Astrocyte of the spinal cord (primary cell): Measurements from ENCODE around the gene TSPAN32.

Experiments used
- DNase-seq: peaks from one replicate; pipeline ENCODE4 v3.0.0; 2011; ENCODE audit warnings: low read depth, low spot score
- H3K4me3 ChIP-seq: 2 replicates; pipeline ENCODE4 v1.5.1; 2011; ENCODE audit warnings: low read depth, mild to moderate bottlenecking, low read length, moderate library complexity
- in situ Hi-C: cut with HindIII; loops from 2 replicates; pipeline ENCODE4 v1.10.0; 2017; ENCODE audit warnings: low sequenced_read_pairs
- TF ChIP-seq, protein P1 (sequence below): IDR thresholded peaks from 2 replicates; pipeline ENCODE4 v1.5.1; 2012; ENCODE audit warnings: low read depth, mild to moderate bottlenecking, low read length, inconsistent platforms

The TSPAN32 gene

DNA sequence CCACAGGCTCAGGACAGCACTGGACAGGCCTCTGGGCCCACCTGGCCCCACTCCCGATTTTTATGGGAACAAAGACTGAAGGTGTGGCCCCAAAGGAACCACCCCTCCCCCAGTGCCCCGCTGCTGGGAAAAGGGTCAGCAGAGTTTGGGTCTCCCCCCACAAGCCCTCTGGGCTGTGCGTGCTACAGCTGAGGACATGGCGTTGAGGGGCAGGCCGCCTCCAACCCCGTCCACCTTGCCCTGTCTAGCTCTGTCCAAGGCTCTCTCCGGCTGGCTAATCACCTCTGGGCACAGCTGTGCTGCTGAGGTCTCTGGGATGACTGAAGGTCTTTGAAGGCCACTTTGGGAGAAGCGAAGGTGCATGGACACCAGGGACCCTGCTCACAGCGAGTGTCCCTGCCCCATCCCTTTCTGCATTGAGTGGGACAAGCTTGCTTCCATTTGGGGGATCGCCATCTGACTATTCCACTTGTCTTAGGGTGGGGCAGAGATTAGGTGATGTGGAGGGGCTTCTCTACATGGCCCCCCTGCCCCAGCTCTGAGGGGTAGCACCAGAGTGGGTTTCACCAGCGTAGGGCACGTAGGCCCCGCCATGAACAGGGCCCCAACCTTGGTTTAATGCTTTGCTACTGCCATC is 38.0 kb upstream of the TSPAN32 start:
- no peak for DNase-seq
- no peak overlapping the region for H3K4me3 ChIP-seq
- in situ Hi-C loops = no loop called here
- TF ChIP-seq, protein P1, sequence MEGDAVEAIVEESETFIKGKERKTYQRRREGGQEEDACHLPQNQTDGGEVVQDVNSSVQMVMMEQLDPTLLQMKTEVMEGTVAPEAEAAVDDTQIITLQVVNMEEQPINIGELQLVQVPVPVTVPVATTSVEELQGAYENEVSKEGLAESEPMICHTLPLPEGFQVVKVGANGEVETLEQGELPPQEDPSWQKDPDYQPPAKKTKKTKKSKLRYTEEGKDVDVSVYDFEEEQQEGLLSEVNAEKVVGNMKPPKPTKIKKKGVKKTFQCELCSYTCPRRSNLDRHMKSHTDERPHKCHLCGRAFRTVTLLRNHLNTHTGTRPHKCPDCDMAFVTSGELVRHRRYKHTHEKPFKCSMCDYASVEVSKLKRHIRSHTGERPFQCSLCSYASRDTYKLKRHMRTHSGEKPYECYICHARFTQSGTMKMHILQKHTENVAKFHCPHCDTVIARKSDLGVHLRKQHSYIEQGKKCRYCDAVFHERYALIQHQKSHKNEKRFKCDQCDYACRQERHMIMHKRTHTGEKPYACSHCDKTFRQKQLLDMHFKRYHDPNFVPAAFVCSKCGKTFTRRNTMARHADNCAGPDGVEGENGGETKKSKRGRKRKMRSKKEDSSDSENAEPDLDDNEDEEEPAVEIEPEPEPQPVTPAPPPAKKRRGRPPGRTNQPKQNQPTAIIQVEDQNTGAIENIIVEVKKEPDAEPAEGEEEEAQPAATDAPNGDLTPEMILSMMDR = no peak

DNA sequence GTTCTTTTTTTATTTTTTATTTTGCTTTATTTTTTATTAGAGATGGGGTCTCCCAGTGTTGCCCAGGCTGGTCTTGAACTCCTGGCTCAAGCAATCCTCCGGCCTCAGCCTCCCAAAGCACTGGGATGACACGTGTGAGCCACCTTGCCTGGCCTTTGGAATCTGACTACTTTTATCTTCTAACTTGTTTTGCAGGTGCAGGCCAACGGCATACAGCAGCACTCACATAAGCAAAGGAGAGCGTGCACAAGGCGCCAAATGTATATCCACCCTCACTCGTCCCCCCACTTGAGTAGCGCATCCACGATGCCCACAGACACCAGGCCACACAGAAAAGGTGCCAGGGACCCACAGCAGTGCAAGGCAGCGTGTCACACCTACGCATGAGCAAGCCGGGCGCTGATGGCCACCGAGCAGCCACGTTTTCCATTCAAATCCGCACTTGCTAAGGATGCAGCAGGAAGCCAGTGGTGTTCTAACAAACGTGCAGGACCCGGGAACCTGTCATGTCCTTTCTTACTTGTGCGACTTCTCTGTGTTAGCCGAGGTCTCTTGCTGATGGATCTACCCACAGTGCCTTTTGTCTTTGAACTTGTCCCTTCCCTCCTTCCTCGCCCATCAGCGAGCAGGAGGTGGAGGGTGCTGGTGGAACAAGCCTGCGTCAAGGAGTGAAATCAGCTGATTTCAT is 37.3 kb upstream of the TSPAN32 start:
- TF ChIP-seq, protein P1 = no peak
- DNase-seq = no peak
- no peak overlapping the region for H3K4me3 ChIP-seq
- in situ Hi-C loops = no loop called here

DNA sequence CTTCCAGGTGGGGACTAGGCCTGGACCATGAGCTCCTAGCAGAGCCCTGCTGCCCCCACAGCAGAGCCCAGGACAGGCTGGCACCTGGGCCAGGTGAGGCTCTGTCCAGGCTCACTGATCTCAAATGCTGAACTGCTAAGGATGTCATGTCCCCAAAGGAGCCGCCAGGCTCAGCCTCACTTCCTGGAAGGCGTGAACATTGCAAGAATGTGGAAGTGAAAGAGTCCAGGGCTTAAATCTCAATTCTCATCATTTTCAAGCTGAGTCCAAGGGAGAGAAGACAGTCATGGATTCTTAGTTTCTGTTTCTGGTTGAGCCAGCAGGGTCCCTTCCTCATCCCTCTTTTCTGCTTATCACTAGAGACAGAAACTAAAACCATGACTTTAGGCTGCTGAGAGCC is 36.4 kb upstream of the TSPAN32 start:
- in situ Hi-C loops = no loop called here
- TF ChIP-seq, protein P1 = no peak
- no peak for DNase-seq
- H3K4me3 ChIP-seq = no peak overlapping the region

DNA sequence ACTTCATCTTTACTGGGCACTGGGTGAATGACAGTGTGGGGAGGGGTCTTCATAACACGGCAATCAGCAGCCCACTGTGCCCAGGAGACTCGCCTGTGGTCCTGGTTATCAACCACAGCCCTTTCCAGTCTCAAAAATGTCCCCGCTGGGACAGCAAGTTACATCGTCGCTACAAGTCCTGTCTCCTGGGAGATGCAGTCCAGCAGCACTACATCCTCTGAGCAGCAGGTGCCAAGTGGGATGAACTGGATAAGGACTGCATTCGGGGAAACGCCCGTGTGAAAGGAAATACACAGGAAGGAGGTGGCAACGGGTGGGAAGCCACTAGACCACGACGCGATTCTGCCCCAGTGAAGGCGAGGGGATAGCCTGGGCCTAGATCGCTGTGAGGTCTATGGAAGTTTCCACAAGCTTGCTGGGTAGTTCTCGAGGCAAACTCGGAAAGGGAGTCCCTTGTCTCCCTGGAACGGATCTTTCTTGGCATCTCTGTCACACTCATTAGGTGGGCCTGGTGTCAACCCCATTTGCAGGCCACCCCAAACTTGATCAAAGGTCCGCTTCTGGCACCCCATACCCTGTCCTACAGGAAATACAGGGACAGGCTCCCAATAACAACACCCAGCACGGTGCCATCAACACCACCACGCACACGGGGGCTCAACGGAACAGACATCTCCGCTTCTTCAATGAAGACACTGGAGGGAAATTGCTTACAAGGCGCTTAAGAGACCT is 35.8 kb upstream of the TSPAN32 start:
- TF ChIP-seq, protein P1 = no peak
- H3K4me3 ChIP-seq = no peak overlapping the region
- no peak for DNase-seq
- in situ Hi-C loops = no loop called here

DNA sequence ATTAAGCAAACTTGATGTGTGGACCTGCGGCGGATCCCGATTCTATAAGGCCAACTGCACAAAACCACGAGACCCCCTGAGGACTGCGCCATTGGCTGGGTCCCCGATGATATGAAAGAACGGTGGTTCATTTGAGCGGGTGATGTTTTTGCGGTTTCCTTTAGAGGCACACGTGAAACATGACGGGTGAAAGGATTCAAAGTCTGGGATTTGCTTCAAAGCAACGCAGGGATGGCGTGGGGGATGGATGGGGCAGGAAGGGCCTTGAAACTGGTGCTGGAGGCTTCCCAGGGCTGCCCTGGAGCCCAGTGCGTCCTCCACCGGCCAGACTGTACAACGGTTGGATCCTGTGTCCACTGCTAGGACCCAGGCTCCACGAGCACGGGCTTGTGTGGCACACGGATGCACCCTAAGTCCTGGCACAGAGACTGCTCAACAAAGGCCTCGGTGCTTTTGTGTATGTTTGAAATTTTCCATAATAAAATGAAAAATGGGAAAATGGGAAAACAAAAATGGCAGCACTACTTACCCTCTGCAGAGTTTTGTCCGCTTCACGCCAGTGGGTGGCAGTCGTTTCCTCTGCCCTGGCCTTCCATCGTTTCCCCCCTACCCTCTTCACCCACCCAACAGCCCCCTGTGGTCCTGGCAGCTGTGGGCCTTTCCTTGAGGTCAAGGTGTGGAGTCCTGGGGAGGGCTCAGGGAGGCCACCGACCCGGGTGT is 35.1 kb upstream of the TSPAN32 start:
- in situ Hi-C loops = no loop called here
- DNase-seq = no peak
- H3K4me3 ChIP-seq = no peak overlapping the region
- TF ChIP-seq, protein P1 = no peak

DNA sequence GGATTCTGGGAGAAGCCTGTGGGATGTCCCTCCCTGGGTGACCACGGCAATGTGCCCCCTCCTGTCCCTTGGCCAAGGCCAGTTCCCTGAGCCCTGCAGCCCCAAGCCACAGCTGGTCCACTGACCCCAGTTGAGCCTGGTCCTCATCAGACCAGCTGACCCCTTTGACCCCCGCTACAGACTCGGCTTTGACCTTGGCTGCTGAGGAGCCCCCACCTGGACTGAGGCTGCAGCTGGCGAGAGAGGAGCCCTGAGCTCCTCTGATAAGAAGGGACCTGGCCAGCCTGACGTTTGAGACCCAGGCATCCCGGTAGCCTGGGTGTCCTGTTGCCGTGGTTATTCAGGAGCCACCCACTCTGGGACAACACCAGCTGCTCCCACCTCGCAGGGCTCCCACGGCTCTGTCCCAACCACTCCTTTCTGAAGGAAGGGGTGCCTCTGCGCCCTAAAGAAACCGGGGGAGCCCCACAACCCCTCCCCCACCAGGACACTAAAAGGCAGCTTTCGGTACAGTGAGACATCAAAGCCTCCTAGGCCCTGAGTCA is 34.4 kb upstream of the TSPAN32 start:
- H3K4me3 ChIP-seq = no peak overlapping the region
- no peak for DNase-seq
- in situ Hi-C loops = no loop called here
- TF ChIP-seq, protein P1 = no peak
